Right ventricle myocardium superior (tissue), 1 donor: ENCODE data around the gene PCSK7. TPM values are rescaled to one million over a fixed set of nuclear protein-coding genes. Genes with fewer than 3 reads are reported as not detected.
"Not testable (repeated sequence)": the region's sequence is repeated elsewhere in the genome, so short reads cannot be mapped to it uniquely, and the experiment has no call there.

ENCODE experiments used
- ATAC-seq: fragments of 200-7000 bp; cut with Tn5 transposase; one replicate; pipeline ENCODE4 v1.9.1; 2020; ENCODE audit warnings: mild to moderate bottlenecking; ENCODE audit not compliant: poor library complexity
- DNase-seq: peaks from one replicate; pipeline ENCODE4 v3.0.0-alpha.2; 2020
- intact Hi-C: fragments of 100-400 bp; cut with DNase I; formaldehyde crosslinking; loops from one replicate; pipeline ENCODE4 v1.11.2; 2022
- total RNA-seq: library from RNA; stranded (reverse); fragmentation: NEBNext Ultra II Directional; extraction: Animal tissue kit (Norgen Biotek cat#: 25700); gene quantifications from one replicate; pipeline ENCODE4 v1.2.1, GENCODE V29; 2021
- donor health status: DM: no; HTN: yes; CAD: no; lungs with severe emphysema.

PCSK7 gene
- total RNA-seq, 1 donor from 2014 or later, result 22.3 TPM

GRCh38 chr11:117219455-117219854, 12.4 kb downstream of the PCSK7 start:
- ATAC-seq, result no peak
- intact Hi-C loops, result loop anchor here (2.0 kb wide), 1 partner anchor 21 kb away; the partner anchor contains the start of gene TAGLN
- no peak for DNase-seq

GRCh38 chr11:117219001-117219400, 12.9 kb downstream of the PCSK7 start:
- ATAC-seq, result no peak
- intact Hi-C loops, result loop anchor here (2.0 kb wide), 1 partner anchor 20 kb away; the partner anchor contains the start of gene TAGLN
- DNase-seq, result no peak

GRCh38 chr11:117218133-117218915, 13.5 kb downstream of the PCSK7 start:
- DNase-seq (no peak), ATAC-seq (peak; percentile 7)
- intact Hi-C loops, result loop anchor here (2.0 kb wide), 1 partner anchor 20 kb away; the partner anchor contains the start of gene TAGLN

- DNase-seq, result no peak
- intact Hi-C loops, result loop anchor here (2.0 kb wide), 1 partner anchor 19 kb away; the partner anchor contains the start of gene TAGLN
- ATAC-seq, result no peak
Measured at GRCh38 chr11:117217141-117218084, 14.5 kb downstream of the PCSK7 start.

- intact Hi-C loops, result no loop called here
- no peak for ATAC-seq
- no peak for DNase-seq
Measured at GRCh38 chr11:117214404-117215110, 17.3 kb downstream of the PCSK7 start.

GRCh38 chr11:117212697-117213355, 19.0 kb downstream of the PCSK7 start:
- DNase-seq (no peak), ATAC-seq (no peak)
- intact Hi-C loops, result no loop called here

GRCh38 chr11:117210620-117211019, 21.3 kb downstream of the PCSK7 start:
- intact Hi-C loops, result no loop called here
- DNase-seq (no peak), ATAC-seq (no peak)

- intact Hi-C loops, result loop anchor here (5.0 kb wide), 1 partner anchor 77 kb away; no protein-coding TSS in a partner anchor
- not testable (repeated sequence) for DNase-seq
Measured at GRCh38 chr11:117209351-117210125, 22.3 kb downstream of the PCSK7 start.

GRCh38 chr11:117208710-117209109, 23.2 kb downstream of the PCSK7 start:
- intact Hi-C loops, result loop anchor here (5.0 kb wide), 1 partner anchor 76 kb away; no protein-coding TSS in a partner anchor
- DNase-seq, ATAC-seq: not testable (repeated sequence)

More at GRCh38 chr11:117209351-117210125, 22.3 kb downstream of the PCSK7 start:
- not testable (repeated sequence) for ATAC-seq

- intact Hi-C loops, result loop anchor here (5.0 kb wide), 1 partner anchor 75 kb away; no protein-coding TSS in a partner anchor
- ATAC-seq, DNase-seq: not testable (repeated sequence)
Measured at GRCh38 chr11:117207481-117207880, 24.4 kb downstream of the PCSK7 start.

GRCh38 chr11:117206859-117207258, 25.0 kb downstream of the PCSK7 start:
- DNase-seq, result not testable (repeated sequence)
- peak; percentile 24 for ATAC-seq
- intact Hi-C loops, result loop anchor here (5.0 kb wide), 1 partner anchor 75 kb away; no protein-coding TSS in a partner anchor

- intact Hi-C loops, result loop anchor here (5.0 kb wide), 1 partner anchor 74 kb away; no protein-coding TSS in a partner anchor
- not testable (repeated sequence) for ATAC-seq
Measured at GRCh38 chr11:117206111-117206510, 25.8 kb downstream of the PCSK7 start.

GRCh38 chr11:117205211-117205818, 26.6 kb downstream of the PCSK7 start:
- intact Hi-C loops, result loop anchor here (5.0 kb wide), 1 partner anchor 73 kb away; no protein-coding TSS in a partner anchor
- DNase-seq (peak; percentile 41), ATAC-seq (no peak)

More at GRCh38 chr11:117206111-117206510, 25.8 kb downstream of the PCSK7 start:
- not testable (repeated sequence) for DNase-seq

GRCh38 chr11:117204283-117205080, 27.4 kb downstream of the PCSK7 start:
- DNase-seq, result peak; percentile 42
- intact Hi-C loops, result loop anchor here (5.0 kb wide), 1 partner anchor 72 kb away; no protein-coding TSS in a partner anchor
- ATAC-seq, result no peak

- intact Hi-C loops, result no loop called here
- DNase-seq (peak; percentile 32), ATAC-seq (no peak)
Measured at GRCh38 chr11:117203069-117203407, 28.8 kb downstream of the PCSK7 start.
